ENCODE data around the gene ESRRG.

The ESRRG gene

GRCh38 chr1:216690603-216691002, 32.6 kb downstream of the ESRRG start:
- no peak for TF ChIP-seq JUND (IDR thresholded peaks at IDR 0.05; ENCODE audit: low read depth)
- in situ Hi-C loops (cut with HindIII; ENCODE audit: low pct_unique_long_range_greater_than_20kb, low sequenced_read_pairs), result no loop called here
- DNase-seq (ENCODE audit: low read depth in 1 of 2, low spot score in 1 of 2), result no peak

GRCh38 chr1:216688127-216688657, 35.0 kb downstream of the ESRRG start:
- DNase-seq (ENCODE audit: low read depth in 1 of 2, low spot score in 1 of 2), result no peak
- no peak for TF ChIP-seq JUND (IDR thresholded peaks at IDR 0.05; ENCODE audit: low read depth)
- in situ Hi-C loops (cut with HindIII; ENCODE audit: low pct_unique_long_range_greater_than_20kb, low sequenced_read_pairs), result no loop called here

GRCh38 chr1:216686860-216687766, 36.1 kb downstream of the ESRRG start:
- in situ Hi-C loops (cut with HindIII; ENCODE audit: low pct_unique_long_range_greater_than_20kb, low sequenced_read_pairs), result no loop called here
- DNase-seq (ENCODE audit: low read depth in 1 of 2, low spot score in 1 of 2), result no peak
- TF ChIP-seq JUND (IDR thresholded peaks at IDR 0.05; ENCODE audit: low read depth), result no peak

- DNase-seq (ENCODE audit: low read depth in 1 of 2, low spot score in 1 of 2), result no peak
- in situ Hi-C loops (cut with HindIII; ENCODE audit: low pct_unique_long_range_greater_than_20kb, low sequenced_read_pairs), result no loop called here
- TF ChIP-seq JUND (IDR thresholded peaks at IDR 0.05; ENCODE audit: low read depth), result no peak
Observed at GRCh38 chr1:216682752-216683151, 40.5 kb downstream of the ESRRG start.

DNA sequence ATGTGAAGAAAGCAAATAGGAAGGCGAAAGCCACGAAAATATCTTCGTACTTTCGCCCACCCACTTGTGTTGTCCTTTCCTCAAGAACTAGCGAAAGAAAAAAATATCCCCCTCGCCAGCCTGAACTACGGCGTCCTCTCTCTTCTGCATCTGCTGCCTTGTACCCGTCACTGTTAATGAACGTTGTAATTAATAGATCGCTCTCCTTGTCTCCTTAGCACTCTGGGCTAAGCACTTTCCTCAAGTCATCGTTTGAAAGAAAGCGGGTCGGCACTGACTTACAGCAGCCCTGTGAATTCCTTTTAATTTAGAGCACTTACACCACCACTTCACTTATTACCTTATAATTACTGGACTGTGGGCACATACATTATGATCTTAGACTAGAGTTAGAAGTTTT, 44.1 kb downstream of the ESRRG start:
- no peak for TF ChIP-seq JUND (IDR thresholded peaks at IDR 0.05; ENCODE audit: low read depth)
- no peak for DNase-seq (ENCODE audit: low read depth in 1 of 2, low spot score in 1 of 2)
- in situ Hi-C loops (cut with HindIII; ENCODE audit: low pct_unique_long_range_greater_than_20kb, low sequenced_read_pairs), result no loop called here

DNA sequence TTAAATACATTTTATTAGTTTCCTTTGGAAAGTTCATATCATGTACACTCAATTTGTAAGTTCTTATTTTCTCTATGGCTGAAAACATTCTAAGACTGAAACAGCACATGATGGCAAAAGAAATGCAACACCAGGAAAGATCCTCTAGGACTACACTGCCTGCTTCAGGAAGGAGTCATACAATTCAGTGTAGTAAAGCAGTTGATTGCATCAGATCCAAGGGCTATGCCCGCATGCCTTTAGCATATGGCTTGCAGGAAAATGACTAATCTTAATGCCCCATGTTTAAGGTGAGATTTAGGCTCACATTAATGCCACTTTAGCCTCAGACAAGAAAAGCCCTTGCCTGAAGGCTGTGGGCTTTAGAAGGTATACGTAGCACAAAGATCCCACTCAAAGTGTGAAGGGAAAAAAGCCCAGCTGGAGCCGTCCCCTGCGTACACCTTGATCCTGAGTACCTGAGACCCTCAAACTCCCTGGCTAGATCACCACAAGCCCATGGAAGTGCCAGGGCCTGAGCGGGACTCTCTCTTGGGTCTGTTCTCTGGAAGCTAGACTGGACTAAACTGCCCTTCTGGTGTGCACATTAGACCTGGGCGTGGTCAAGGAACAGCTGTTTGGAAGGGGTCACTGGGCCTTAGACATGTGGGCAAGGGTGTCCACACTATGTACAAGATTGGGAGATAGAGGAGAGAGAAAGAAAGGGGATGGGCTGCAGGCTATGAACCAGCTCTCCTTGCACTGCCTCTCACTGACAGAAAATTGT, 52.9 kb downstream of the ESRRG start:
- peak in 1 of 2 experiments; percentile 26 for DNase-seq (ENCODE audit: low read depth in 1 of 2, low spot score in 1 of 2)
- in situ Hi-C loops (cut with HindIII; ENCODE audit: low pct_unique_long_range_greater_than_20kb, low sequenced_read_pairs), result no loop called here

DNA sequence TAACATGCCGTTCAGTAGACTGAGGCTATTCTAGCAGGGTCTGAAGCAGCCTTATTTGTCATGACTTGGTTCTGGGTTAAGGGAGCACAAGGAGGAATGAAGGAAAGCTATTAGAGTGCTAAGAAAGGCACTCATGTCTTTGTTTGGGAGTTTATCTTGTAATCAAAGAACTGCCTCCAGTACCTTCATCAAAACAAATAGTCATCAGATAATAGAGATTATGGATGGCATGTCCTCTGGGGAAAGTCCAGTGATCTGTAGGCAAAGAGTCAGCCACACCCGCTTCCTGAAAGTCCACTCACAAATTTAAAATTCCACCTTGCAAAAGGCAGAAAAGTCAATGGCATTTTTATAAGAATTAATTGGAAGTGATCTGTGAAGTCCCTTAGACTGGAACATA, 56.8 kb downstream of the ESRRG start:
- DNase-seq (ENCODE audit: low read depth in 1 of 2, low spot score in 1 of 2), result no peak
- in situ Hi-C loops (cut with HindIII; ENCODE audit: low pct_unique_long_range_greater_than_20kb, low sequenced_read_pairs), result no loop called here
- no peak for TF ChIP-seq JUND (IDR thresholded peaks at IDR 0.05; ENCODE audit: low read depth)

More for the DNA sequence above, 52.9 kb downstream of the ESRRG start:
- TF ChIP-seq JUND (IDR thresholded peaks at IDR 0.05; ENCODE audit: low read depth), result no peak

DNA sequence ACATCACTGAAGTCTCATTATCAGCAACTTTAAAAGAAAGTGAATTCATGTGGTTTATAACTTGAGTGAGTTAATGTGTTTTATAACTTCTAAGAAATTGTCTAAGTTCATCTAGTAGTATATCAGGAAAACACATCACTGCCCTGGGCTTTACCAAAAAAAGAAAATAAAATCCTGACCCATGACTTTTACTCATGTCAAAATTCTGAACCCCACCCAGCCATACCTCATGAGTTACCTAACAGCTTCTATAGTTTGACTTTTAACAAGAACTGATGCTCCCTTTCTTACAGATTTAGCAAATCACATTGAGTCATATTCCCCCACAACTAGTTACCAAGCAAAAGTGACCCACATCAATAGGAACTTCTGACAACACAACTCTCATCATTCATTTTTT, 57.4 kb downstream of the ESRRG start:
- TF ChIP-seq JUND (IDR thresholded peaks at IDR 0.05; ENCODE audit: low read depth), result no peak
- in situ Hi-C loops (cut with HindIII; ENCODE audit: low pct_unique_long_range_greater_than_20kb, low sequenced_read_pairs), result no loop called here
- no peak for DNase-seq (ENCODE audit: low read depth in 1 of 2, low spot score in 1 of 2)

DNA sequence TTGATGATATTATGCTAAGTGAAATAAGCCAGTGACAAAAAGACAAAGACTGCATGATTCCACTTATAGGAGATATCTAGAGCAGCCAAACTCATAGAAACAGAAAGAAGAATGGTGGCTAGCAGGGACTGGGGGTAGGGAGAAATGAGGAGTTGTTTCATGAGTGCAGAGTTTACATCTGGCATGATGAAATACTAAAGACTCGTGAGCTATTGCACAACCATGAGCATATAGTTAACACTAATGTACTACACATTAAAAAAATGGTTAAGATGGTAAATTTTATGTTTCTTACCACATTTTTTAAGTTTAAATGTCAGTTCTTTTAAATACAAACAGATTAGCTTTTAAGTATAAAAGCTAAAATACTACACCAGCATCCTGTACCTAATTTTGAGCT, 57.8 kb downstream of the ESRRG start:
- DNase-seq (ENCODE audit: low read depth in 1 of 2, low spot score in 1 of 2), result no peak
- in situ Hi-C loops (cut with HindIII; ENCODE audit: low pct_unique_long_range_greater_than_20kb, low sequenced_read_pairs), result no loop called here

DNA sequence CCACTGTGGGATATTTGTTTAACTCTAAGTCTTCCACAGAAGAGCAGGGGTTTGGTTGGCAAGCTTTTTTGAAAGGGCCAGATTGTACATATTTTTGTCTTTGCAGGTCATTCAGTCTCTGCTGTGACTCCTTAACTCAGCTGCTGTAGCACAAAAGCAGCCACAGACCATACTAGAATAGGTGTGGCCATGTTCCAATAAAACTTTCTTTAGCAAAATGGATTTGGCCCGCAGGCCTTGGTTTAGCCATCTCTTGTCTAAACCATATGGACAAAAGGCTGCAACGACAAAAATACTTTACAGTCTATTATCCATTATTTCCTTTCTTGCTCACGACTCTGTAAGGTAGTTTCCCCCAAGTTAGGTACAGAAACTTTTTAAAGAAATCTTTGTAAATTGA, 60.5 kb downstream of the ESRRG start:
- TF ChIP-seq JUND (IDR thresholded peaks at IDR 0.05; ENCODE audit: low read depth), result no peak
- no peak for DNase-seq (ENCODE audit: low read depth in 1 of 2, low spot score in 1 of 2)
- in situ Hi-C loops (cut with HindIII; ENCODE audit: low pct_unique_long_range_greater_than_20kb, low sequenced_read_pairs), result no loop called here

More for the DNA sequence above, 57.8 kb downstream of the ESRRG start:
- no peak for TF ChIP-seq JUND (IDR thresholded peaks at IDR 0.05; ENCODE audit: low read depth)

GRCh38 chr1:216660561-216660960, 62.7 kb downstream of the ESRRG start:
- in situ Hi-C loops (cut with HindIII; ENCODE audit: low pct_unique_long_range_greater_than_20kb, low sequenced_read_pairs), result no loop called here
- TF ChIP-seq JUND (IDR thresholded peaks at IDR 0.05; ENCODE audit: low read depth), result no peak

GRCh38 chr1:216653001-216653400, 70.2 kb downstream of the ESRRG start:
- in situ Hi-C loops (cut with HindIII; ENCODE audit: low pct_unique_long_range_greater_than_20kb, low sequenced_read_pairs), result no loop called here

More at GRCh38 chr1:216660561-216660960, 62.7 kb downstream of the ESRRG start:
- DNase-seq (ENCODE audit: low read depth in 1 of 2, low spot score in 1 of 2), result no peak

More at GRCh38 chr1:216653001-216653400, 70.2 kb downstream of the ESRRG start:
- DNase-seq (ENCODE audit: low read depth in 1 of 2, low spot score in 1 of 2), result no peak
- TF ChIP-seq JUND (IDR thresholded peaks at IDR 0.05; ENCODE audit: low read depth), result no peak

Data from T47D (cell line).